SU-DHL-6 (cell line): Measurements from ENCODE around the gene NKAP.
A peak's percentile ranks its signal among the peaks of the same experiment; 100 is the strongest.

Experiments used
- H2AFZ ChIP-seq: fragments of 200-600 bp; sonication (generic); 2 replicates; pipeline ENCODE4 v1.6.1; 2014; ENCODE audit warnings: low read depth, mild to moderate bottlenecking, moderate library complexity, mixed read lengths, antibody characterized with exemption, low read length; ENCODE audit not compliant: severe bottlenecking
- H3F3A ChIP-seq: fragments of 200-600 bp; shearing (Covaris generic); 2 replicates; pipeline ENCODE4 v1.6.0; 2016; ENCODE audit warnings: antibody characterized with exemption, mild to moderate bottlenecking; ENCODE audit not compliant: insufficient read depth
- H3K27ac ChIP-seq: fragments of 200-600 bp; sonication (generic); 2 replicates; pipeline ENCODE4 v1.5.1; 2016; ENCODE audit warnings: low read depth, mild to moderate bottlenecking, low read length, moderate library complexity, mixed read lengths
- H3K27me3 ChIP-seq: fragments of 200-600 bp; sonication (generic), shearing (Covaris generic); 2 replicates; pipeline ENCODE4 v1.6.0; 2014; ENCODE audit warnings: mild to moderate bottlenecking, low read length
- H3K36me3 ChIP-seq: fragments of 200-600 bp; sonication (generic); 2 replicates; pipeline ENCODE4 v1.6.1; 2014; ENCODE audit warnings: mild to moderate bottlenecking, low read length, mixed read lengths
- H3K4me2 ChIP-seq: fragments of 300-600, 200-600 bp; shearing (Covaris generic), sonication (generic); 2 replicates; pipeline ENCODE4 v1.6.0; 2014; ENCODE audit warnings: low read length, low read depth, mild to moderate bottlenecking; ENCODE audit not compliant: poor library complexity, severe bottlenecking
- H3K4me3 ChIP-seq: fragments of 200-600 bp; sonication (generic); 2 replicates; pipeline ENCODE4 v1.5.1; 2014; ENCODE audit warnings: antibody characterized with exemption, low read length, mild to moderate bottlenecking, mixed read lengths; ENCODE audit not compliant: insufficient read depth, poor library complexity, severe bottlenecking
- H3K79me2 ChIP-seq: fragments of 200-600 bp; sonication (generic); 2 replicates; pipeline ENCODE4 v1.6.1; 2014; ENCODE audit warnings: mild to moderate bottlenecking, low read length, moderate library complexity; ENCODE audit not compliant: insufficient read depth
- H3K9ac ChIP-seq: fragments of 200-600 bp; sonication (generic); 2 replicates; pipeline ENCODE4 v1.7.0; 2014; ENCODE audit warnings: mild to moderate bottlenecking, low read length
- H3K9me2 ChIP-seq: fragments of 200-600 bp; sonication (generic); replicated peaks from 2 replicates; pipeline ENCODE4 v1.6.1; 2014; ENCODE audit warnings: low read length; ENCODE audit not compliant: insufficient read depth
- H3K9me3 ChIP-seq: fragments of 200-600 bp; sonication (generic); 2 replicates; pipeline ENCODE4 v1.6.1; 2014; ENCODE audit warnings: low read length, mixed read lengths; ENCODE audit not compliant: insufficient read depth
- H4K20me1 ChIP-seq: fragments of 200-600 bp; sonication (generic); 2 replicates; pipeline ENCODE4 v1.6.1; 2014; ENCODE audit warnings: low read depth, mild to moderate bottlenecking, antibody characterized with exemption, low read length, moderate library complexity, mixed read lengths
- CTCF ChIP-seq: fragments of 200-600 bp; sonication (generic); IDR thresholded peaks from one replicate; pipeline ENCODE4 v1.5.1; 2017; ENCODE audit warnings: antibody characterized with exemption, mild to moderate bottlenecking, low read length, moderate library complexity; ENCODE audit not compliant: insufficient read depth, poor library complexity, severe bottlenecking
- EZH2phosphoT487 ChIP-seq: fragments of 200-600 bp; sonication (generic), shearing (Covaris generic); conservative IDR thresholded peaks from 2 replicates; pipeline ENCODE4 v1.6.1; 2018; ENCODE audit warnings: mild to moderate bottlenecking, antibody characterized with exemption, low read length, moderate library complexity, mixed read lengths

The NKAP gene

GRCh38 chrX:119878740-119879139, 64.8 kb downstream of the NKAP start:
- no peak overlapping the region for H3K27ac ChIP-seq
- H3K36me3 ChIP-seq: no peaks in the 10 kb centered on the region; the same call in 1 of the 2 replicates
- no peak overlapping the region for H2AFZ ChIP-seq
- no peaks in the 10 kb centered on the region for H4K20me1 ChIP-seq
- H3F3A ChIP-seq: no peaks in the 10 kb centered on the region
- no peak overlapping the region for H3K9ac ChIP-seq
- H3K79me2 ChIP-seq: no peaks in the 10 kb centered on the region; the same call in 1 of the 2 replicates
- H3K27me3 ChIP-seq: no peaks in the 10 kb centered on the region
- H3K4me3 ChIP-seq: no peak overlapping the region
- no peak overlapping the region for H3K4me2 ChIP-seq
- no peaks in the 10 kb centered on the region for H3K9me3 ChIP-seq
- no peaks in the 10 kb centered on the region for H3K9me2 ChIP-seq
- no peak for TF ChIP-seq CTCF
- no peak for TF ChIP-seq EZH2phosphoT487

GRCh38 chrX:119871599-119872395, 71.8 kb downstream of the NKAP start, which contains the start of the genes NDUFA1 and RNF113A:
Gene NDUFA1, plus strand, starts transcription at chrX:119871832. Its CDS starts 80 bp downstream, at chrX:119871912.
Gene RNF113A, minus strand, starts transcription at chrX:119871733. Its CDS starts 120 bp downstream, at chrX:119871613.
- Histone ChIP-seq H4K20me1 (no peaks in the 10 kb centered on the region), H3K27ac (peak within 1 kb of the TSS; percentile 90), H3K4me3 (peak within 1 kb of the TSS; percentile 86), H3K9ac (peak within 1 kb of the TSS; percentile 89), H3K9me3 (no peaks in the 10 kb centered on the region), H2AFZ (peak within 1 kb of the TSS; percentile 60), H3K27me3 (no peaks in the 10 kb centered on the region), H3K9me2 (no peaks in the 10 kb centered on the region), H3K79me2 (peaks cover 29% of the 10 kb centered on the region), H3F3A (peaks cover 3% of the 10 kb centered on the region), H3K36me3 (no peaks in the 10 kb centered on the region; the same call in 1 of the 2 replicates), H3K4me2 (peak within 1 kb of the TSS; percentile 85)
- TF ChIP-seq CTCF (no peak), EZH2phosphoT487 (no peak)

GRCh38 chrX:119871245-119871598, 72.3 kb downstream of the NKAP start:
- Histone ChIP-seq H3K9me2 (no peaks in the 10 kb centered on the region), H3K4me2 (peak overlapping the region; percentile 85), H3K27ac (peak overlapping the region; percentile 90), H3F3A (peaks cover 3% of the 10 kb centered on the region), H3K79me2 (peaks cover 29% of the 10 kb centered on the region), H4K20me1 (no peaks in the 10 kb centered on the region), H2AFZ (no peak overlapping the region), H3K36me3 (no peaks in the 10 kb centered on the region), H3K9ac (peak overlapping the region; percentile 89), H3K4me3 (peak overlapping the region; percentile 86), H3K27me3 (no peaks in the 10 kb centered on the region), H3K9me3 (no peaks in the 10 kb centered on the region)
- no peak for TF ChIP-seq EZH2phosphoT487
- no peak for TF ChIP-seq CTCF
